Measurements from ENCODE around the gene MTUS2. TPM values are rescaled to one million over a fixed set of nuclear protein-coding genes. Genes with fewer than 3 reads are reported as not detected.
A peak's percentile ranks its signal among the peaks of the same experiment; 100 is the strongest.

MTUS2 gene
- total RNA-seq, 1 donor from 2014 or later, result 0.53 TPM

- DNase-seq (ENCODE audit: low spot score) (no peak), ATAC-seq (no peak)
These were observed 694.7 kb downstream of the MTUS2 start for GRCh38 chr13:29514720-29515310.

GRCh38 chr13:29515372-29515771, 695.2 kb downstream of the MTUS2 start:
- ATAC-seq, result no peak
- no peak for DNase-seq (ENCODE audit: low spot score)

GRCh38 chr13:29516012-29516411, 695.9 kb downstream of the MTUS2 start:
- no peak for ATAC-seq
- no peak for DNase-seq (ENCODE audit: low spot score)

GRCh38 chr13:29516880-29517279, 696.7 kb downstream of the MTUS2 start:
- DNase-seq (ENCODE audit: low spot score), result no peak
- ATAC-seq, result no peak

GRCh38 chr13:29519921-29520320, 699.8 kb downstream of the MTUS2 start:
- ATAC-seq, result no peak
- no peak for DNase-seq (ENCODE audit: low spot score)

- ATAC-seq (no peak), DNase-seq (ENCODE audit: low spot score) (no peak)
These were observed 700.5 kb downstream of the MTUS2 start for GRCh38 chr13:29520671-29521070.

GRCh38 chr13:29521336-29521735, 701.2 kb downstream of the MTUS2 start:
- ATAC-seq (no peak), DNase-seq (ENCODE audit: low spot score) (no peak)

GRCh38 chr13:29522044-29522685, 702.0 kb downstream of the MTUS2 start:
- no peak for ATAC-seq
- DNase-seq (ENCODE audit: low spot score), result no peak

GRCh38 chr13:29523199-29523961, 703.2 kb downstream of the MTUS2 start:
- peak; percentile 50 for ATAC-seq

GRCh38 chr13:29524176-29524575, 704.0 kb downstream of the MTUS2 start:
- ATAC-seq, result peak; percentile 49
- no peak for DNase-seq (ENCODE audit: low spot score)

More at GRCh38 chr13:29523199-29523961, 703.2 kb downstream of the MTUS2 start:
- DNase-seq (ENCODE audit: low spot score), result no peak

GRCh38 chr13:29524641-29525040, 704.5 kb downstream of the MTUS2 start:
- DNase-seq (ENCODE audit: low spot score), result no peak
- no peak for ATAC-seq

- no peak for ATAC-seq
- no peak for DNase-seq (ENCODE audit: low spot score)
These were observed 705.6 kb downstream of the MTUS2 start for GRCh38 chr13:29525757-29526156.

- DNase-seq (ENCODE audit: low spot score) (no peak), ATAC-seq (no peak)
These were observed 706.6 kb downstream of the MTUS2 start for GRCh38 chr13:29526741-29527140.

- DNase-seq (ENCODE audit: low spot score), result no peak
These were observed 707.4 kb downstream of the MTUS2 start for GRCh38 chr13:29527511-29527910.

GRCh38 chr13:29527916-29528315, 707.8 kb downstream of the MTUS2 start:
- ATAC-seq (no peak), DNase-seq (ENCODE audit: low spot score) (no peak)

More at GRCh38 chr13:29527511-29527910, 707.4 kb downstream of the MTUS2 start:
- no peak for ATAC-seq

GRCh38 chr13:29529754-29530153, 709.6 kb downstream of the MTUS2 start:
- no peak for DNase-seq (ENCODE audit: low spot score)
- no peak for ATAC-seq

- no peak for ATAC-seq
- DNase-seq (ENCODE audit: low spot score), result no peak
These were observed 710.8 kb downstream of the MTUS2 start for GRCh38 chr13:29530901-29531300.

- no peak for DNase-seq (ENCODE audit: low spot score)
- ATAC-seq, result no peak
These were observed 712.0 kb downstream of the MTUS2 start for GRCh38 chr13:29532116-29532515.

- ATAC-seq (no peak), DNase-seq (ENCODE audit: low spot score) (no peak)
These were observed 712.7 kb downstream of the MTUS2 start for GRCh38 chr13:29532821-29533220.

GRCh38 chr13:29534083-29534482, 713.9 kb downstream of the MTUS2 start:
- DNase-seq (ENCODE audit: low spot score) (no peak), ATAC-seq (no peak)

- DNase-seq (ENCODE audit: low spot score) (no peak), ATAC-seq (no peak)
These were observed 715.8 kb downstream of the MTUS2 start for GRCh38 chr13:29535663-29536655.
